Activated CD8-positive, alpha-beta T cell treated with anti-CD3 and anti-CD28 coated beads for 36 hours (primary cell): ENCODE data around the gene CRYBA2. TPM values are rescaled to one million over a fixed set of nuclear protein-coding genes. Genes with fewer than 3 reads are reported as not detected.

ENCODE experiments used
- ATAC-seq: fragments of 200-7000 bp; cut with Tn5 transposase; one replicate; pipeline ENCODE4 v1.10.0; 2021; ENCODE audit warnings: mild to moderate bottlenecking, moderate library complexity
- CTCF ChIA-PET: fragments of 350-600 bp; sonication (Branson Sonifier 250); formaldehyde crosslinking; loops from one replicate; lab custom pipeline; 2021; ENCODE audit warnings: antibody characterized with exemption; lab: Charles Lee
- POLR2A ChIA-PET: fragments of 350-600 bp; sonication (Branson Sonifier 250); formaldehyde crosslinking; loops from one replicate; lab custom pipeline; 2021; ENCODE audit warnings: antibody characterized with exemption; lab: Charles Lee
- DNase-seq: peaks from one replicate; pipeline ENCODE4 v3.0.0-alpha.2; 2020
- H3K27ac Mint-ChIP-seq: one replicate; pipeline ENCODE4 v1.8.0; 2021; ENCODE audit warnings: mild to moderate bottlenecking, mixed read lengths
- H3K27me3 Mint-ChIP-seq: one replicate; pipeline ENCODE4 v1.8.0; 2021; ENCODE audit warnings: mixed read lengths
- H3K36me3 Mint-ChIP-seq: one replicate; pipeline ENCODE4 v1.8.0; 2021; ENCODE audit warnings: low read depth, mixed read lengths
- H3K4me1 Mint-ChIP-seq: one replicate; pipeline ENCODE4 v1.8.0; 2021; ENCODE audit warnings: low read depth, mixed read lengths
- H3K4me3 Mint-ChIP-seq: one replicate; pipeline ENCODE4 v1.8.0; 2021; ENCODE audit warnings: mild to moderate bottlenecking, moderate library complexity, mixed read lengths
- H3K9me3 Mint-ChIP-seq: one replicate; pipeline ENCODE4 v1.8.0; 2021; ENCODE audit warnings: mixed read lengths
- intact Hi-C: fragments of 100-400 bp; cut with micrococcal nuclease; formaldehyde crosslinking; loops from one replicate; pipeline ENCODE4 v1.10.0; 2022
- total RNA-seq, 2 experiments: library from RNA; stranded (reverse); gene quantifications; one replicate each; pipeline ENCODE4 v1.2.3, GENCODE V29; 2021
- TF ChIP-seq, protein P1 (sequence below): fragments of 200-600 bp; IDR thresholded peaks from one replicate; pipeline ENCODE4 v1.8.0; 2022; ENCODE audit warnings: antibody characterized with exemption, mild to moderate bottlenecking

Gene CRYBA2
- total RNA-seq, 2 experiments from 2014 or later = not detected

DNA sequence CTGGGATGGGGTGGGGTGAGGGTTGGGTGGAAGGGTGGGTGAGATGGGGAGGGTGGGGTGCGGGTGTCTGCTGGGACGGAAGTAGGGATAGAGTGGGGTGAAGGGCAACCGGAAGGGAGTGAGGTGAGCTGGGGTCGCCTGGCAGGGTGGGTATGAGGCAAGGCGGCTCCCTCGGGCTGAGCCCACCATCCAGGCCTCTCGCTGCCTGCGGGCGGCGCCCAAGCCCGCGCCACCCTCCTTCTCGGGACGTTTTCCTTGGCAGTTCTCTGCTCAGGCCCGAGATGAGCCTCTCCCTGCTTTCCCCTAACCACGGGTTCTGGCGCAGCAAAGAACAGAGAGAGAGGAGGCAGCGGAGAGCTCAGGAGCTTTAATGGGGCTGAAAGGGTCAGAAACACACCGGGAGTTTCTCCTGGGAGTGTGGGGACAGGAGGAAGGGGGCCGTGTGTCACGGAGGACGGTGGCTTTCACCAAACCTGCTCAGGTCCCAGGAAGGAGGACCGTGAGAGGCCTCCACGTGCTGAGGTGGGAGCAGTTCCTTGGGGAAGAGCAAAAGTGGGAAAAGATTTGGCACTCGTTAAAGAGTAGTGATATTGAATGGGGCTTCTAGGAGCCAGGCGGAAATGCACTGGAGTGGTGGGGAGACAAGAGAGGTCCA lies 12.4 kb downstream of the CRYBA2 start:
- Mint-ChIP-seq H3K27me3 (peaks cover 61% of the 10 kb centered on the region), H3K4me1 (peaks cover 21% of the 10 kb centered on the region), H3K9me3 (no peaks in the 10 kb centered on the region), H3K36me3 (no peaks in the 10 kb centered on the region), H3K4me3 (peak overlapping the region; percentile 53), H3K27ac (no peak overlapping the region)
- intact Hi-C loops = loop anchor here (5.0 kb wide), 1 partner anchor 124 kb away; the partner anchor contains the start of gene WNT6
- ChIA-PET POLR2A (interaction anchor here (1.0 to 1.7 kb wide), 3 partner anchors 10 to 15 kb away, joined by 3 to 6 read pairs (median 4); partner anchors contain the start of gene CRYBA2), CTCF (interaction anchor here (0.6 to 5.7 kb wide), 68 partner anchors 8 to 458 kb away, joined by 3 to 128 read pairs (median 4); partner anchors contain the start of genes ANKZF1, CDK5R2, CRYBA2 and WNT10A)
- ATAC-seq (no peak), DNase-seq (no peak)
- TF ChIP-seq, protein P1, sequence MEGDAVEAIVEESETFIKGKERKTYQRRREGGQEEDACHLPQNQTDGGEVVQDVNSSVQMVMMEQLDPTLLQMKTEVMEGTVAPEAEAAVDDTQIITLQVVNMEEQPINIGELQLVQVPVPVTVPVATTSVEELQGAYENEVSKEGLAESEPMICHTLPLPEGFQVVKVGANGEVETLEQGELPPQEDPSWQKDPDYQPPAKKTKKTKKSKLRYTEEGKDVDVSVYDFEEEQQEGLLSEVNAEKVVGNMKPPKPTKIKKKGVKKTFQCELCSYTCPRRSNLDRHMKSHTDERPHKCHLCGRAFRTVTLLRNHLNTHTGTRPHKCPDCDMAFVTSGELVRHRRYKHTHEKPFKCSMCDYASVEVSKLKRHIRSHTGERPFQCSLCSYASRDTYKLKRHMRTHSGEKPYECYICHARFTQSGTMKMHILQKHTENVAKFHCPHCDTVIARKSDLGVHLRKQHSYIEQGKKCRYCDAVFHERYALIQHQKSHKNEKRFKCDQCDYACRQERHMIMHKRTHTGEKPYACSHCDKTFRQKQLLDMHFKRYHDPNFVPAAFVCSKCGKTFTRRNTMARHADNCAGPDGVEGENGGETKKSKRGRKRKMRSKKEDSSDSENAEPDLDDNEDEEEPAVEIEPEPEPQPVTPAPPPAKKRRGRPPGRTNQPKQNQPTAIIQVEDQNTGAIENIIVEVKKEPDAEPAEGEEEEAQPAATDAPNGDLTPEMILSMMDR = no peak

DNA sequence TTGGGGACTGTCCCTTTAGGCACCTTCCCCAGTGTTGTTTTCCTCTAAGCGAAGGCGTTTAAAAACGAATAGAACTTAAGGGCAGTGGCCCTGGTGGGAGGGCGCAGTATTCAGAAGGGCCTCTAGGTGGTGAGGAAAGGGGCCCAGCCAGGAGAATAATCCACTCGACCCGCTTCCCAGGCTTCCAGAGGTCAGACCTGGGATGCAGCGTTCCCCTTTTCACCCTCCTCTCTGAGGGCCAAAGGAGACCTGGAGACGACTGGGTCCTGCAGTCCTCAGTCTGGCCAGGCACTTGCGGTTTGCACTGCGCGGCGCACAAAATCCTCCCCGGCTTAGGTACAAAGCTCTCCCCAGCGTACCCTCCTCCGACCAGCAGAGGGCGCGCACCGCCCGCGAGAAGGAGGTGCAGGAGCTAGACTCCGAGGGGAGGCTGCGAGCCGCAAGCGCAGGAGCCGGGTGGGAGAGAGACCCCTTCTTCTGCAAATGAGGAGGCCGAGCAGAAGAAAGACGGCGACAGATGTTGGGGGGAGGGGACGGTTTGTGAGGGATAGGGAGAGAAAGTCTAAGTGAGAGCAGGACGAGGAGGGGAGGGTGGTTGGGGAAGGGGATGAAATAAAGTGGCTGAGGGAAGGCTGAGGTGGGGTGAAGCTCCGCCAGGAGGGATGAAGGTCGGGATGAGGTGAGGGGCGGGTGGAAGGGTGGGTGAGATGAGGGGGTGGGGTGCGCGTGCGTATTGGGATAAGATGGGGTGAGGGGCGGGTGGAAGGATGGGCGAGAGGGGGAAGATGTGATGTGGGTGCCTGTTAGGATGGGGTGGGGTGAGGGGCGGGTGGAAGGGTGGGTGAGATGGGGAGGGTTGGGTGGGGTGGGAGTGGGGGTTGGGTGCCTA lies 13.1 kb downstream of the CRYBA2 start:
- Mint-ChIP-seq H3K36me3 (no peaks in the 10 kb centered on the region), H3K9me3 (no peaks in the 10 kb centered on the region), H3K4me1 (peaks cover 21% of the 10 kb centered on the region), H3K4me3 (peak overlapping the region; percentile 58), H3K27me3 (peaks cover 63% of the 10 kb centered on the region), H3K27ac (no peak overlapping the region)
- ATAC-seq = peak; percentile 90
- POLR2A ChIA-PET = interaction anchor here (0.7 to 1.7 kb wide), 5 partner anchors 10 to 249 kb away, joined by 3 to 6 read pairs (median 3); partner anchors contain the start of genes ANKZF1, ATG9A and CRYBA2
- TF ChIP-seq, protein P1 = peak; percentile 98
- DNase-seq = peak; percentile 93
- intact Hi-C loops = loop anchor here (5.0 kb wide), 1 partner anchor 123 kb away; the partner anchor contains the start of gene WNT6
- CTCF ChIA-PET = interaction anchor here (0.6 to 5.7 kb wide), 77 partner anchors 9 to 459 kb away, joined by 3 to 128 read pairs (median 4); partner anchors contain the start of genes ANKZF1, CDK5R2, CRYBA2 and WNT10A

DNA sequence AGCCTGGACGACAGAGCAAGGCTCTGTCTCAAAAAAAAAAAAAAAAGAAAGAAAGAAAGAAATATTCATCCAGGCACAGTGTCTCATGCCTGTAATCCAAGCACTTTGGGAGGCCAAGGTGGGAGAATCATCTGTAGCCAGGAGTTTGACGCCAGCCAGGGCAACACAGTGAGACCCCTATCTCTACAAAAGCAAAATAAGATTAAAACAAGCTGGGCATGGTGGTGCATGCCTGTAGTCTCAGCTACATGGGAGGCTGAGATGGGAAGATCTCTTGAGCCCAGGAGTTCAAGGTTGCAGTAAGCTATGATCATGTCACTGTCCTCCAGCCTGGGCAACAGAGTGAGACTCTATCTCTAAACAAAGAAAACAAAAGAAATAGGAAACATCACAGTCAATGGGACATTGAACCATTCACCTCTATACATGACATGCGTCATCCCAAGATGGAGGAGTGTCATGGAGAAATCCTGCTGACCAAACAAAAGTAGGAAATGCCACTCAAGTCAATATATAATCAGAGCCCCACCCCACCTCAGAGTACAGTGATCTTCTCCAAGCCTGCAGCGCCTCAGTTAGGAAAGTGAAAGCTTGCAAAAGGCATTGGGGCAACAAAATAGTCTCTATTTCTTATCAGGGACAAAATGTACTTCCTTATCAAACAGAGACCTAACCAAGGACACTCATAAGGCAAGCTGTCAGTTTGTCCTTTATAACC lies 18.0 kb downstream of the CRYBA2 start:
- ATAC-seq (no peak), DNase-seq (no peak)
- CTCF ChIA-PET = interaction anchor here (0.8 to 2.2 kb wide), 8 partner anchors 9 to 185 kb away, joined by 3 to 8 read pairs (median 3); no protein-coding TSS in a partner anchor
- POLR2A ChIA-PET = no interaction called here
- H3K4me3 Mint-ChIP-seq = no peak overlapping the region
- intact Hi-C loops = no loop called here
- H3K4me1 Mint-ChIP-seq = peaks cover 4% of the 10 kb centered on the region
- no peak overlapping the region for H3K27ac Mint-ChIP-seq
- H3K27me3 Mint-ChIP-seq = peaks cover 50% of the 10 kb centered on the region
- TF ChIP-seq, protein P1 = no peak
- no peaks in the 10 kb centered on the region for H3K36me3 Mint-ChIP-seq
- no peaks in the 10 kb centered on the region for H3K9me3 Mint-ChIP-seq

DNA sequence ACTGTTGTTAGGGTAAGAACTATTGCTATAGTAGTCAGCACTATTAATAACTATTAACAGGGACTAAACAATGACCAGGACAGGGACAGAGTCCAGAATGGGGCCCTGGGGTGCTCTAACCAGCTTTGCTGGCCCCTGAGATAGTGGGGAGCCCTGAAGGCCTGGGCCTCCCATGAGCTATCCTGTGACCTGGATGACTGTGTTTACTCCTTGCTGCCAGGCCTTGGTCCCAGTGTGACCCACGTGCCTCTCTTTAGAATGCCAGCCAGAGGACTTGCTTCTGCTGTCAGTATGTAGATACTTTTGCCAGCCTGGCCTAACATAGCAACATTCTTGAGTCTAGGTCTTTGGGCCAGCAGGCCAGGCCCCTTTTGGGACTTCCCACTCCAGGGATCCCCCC lies 22.3 kb downstream of the CRYBA2 start:
- Mint-ChIP-seq H3K4me1 (no peaks in the 10 kb centered on the region), H3K4me3 (no peak overlapping the region), H3K27ac (no peak overlapping the region), H3K36me3 (no peaks in the 10 kb centered on the region), H3K9me3 (no peaks in the 10 kb centered on the region), H3K27me3 (peaks cover 41% of the 10 kb centered on the region)
- TF ChIP-seq, protein P1 = no peak
- DNase-seq (no peak), ATAC-seq (no peak)
- intact Hi-C loops = no loop called here
- ChIA-PET CTCF (interaction anchor here (1.3 to 1.9 kb wide), 2 partner anchors 9 to 10 kb away, joined by 4 to 10 read pairs; no protein-coding TSS in a partner anchor), POLR2A (no interaction called here)
